Fibroblast of the aortic adventitia (primary cell): ENCODE data around the gene PLA2G12B. TPM values are rescaled to one million over a fixed set of nuclear protein-coding genes. Genes with fewer than 3 reads are reported as not detected.

ENCODE experiments used
- DNase-seq: peaks from one replicate; pipeline ENCODE4 v3.0.0-alpha.2; 2010; ENCODE audit warnings: low read depth
- H3K4me3 ChIP-seq: 2 replicates; pipeline ENCODE4 v1.5.1; 2011; ENCODE audit warnings: low read depth, mild to moderate bottlenecking, control low read depth, low read length, moderate library complexity
- CTCF ChIP-seq: IDR thresholded peaks from 2 replicates; pipeline ENCODE4 v1.5.1; 2011; ENCODE audit warnings: mild to moderate bottlenecking, low read length, control low read depth, inconsistent platforms; ENCODE audit not compliant: insufficient read depth
- total RNA-seq: library from RNA; depleted of rRNA; stranded (reverse); fragments of >200 nt; gene quantifications from 2 replicates; pipeline ENCODE4 v1.2.3, GENCODE V29; 2012; ENCODE audit warnings: low replicate concordance

The PLA2G12B gene
- total RNA-seq, 1 donor, result not detected

GRCh38 chr10:72952642-72953158, 1.9 kb downstream of the PLA2G12B start:
- no peak for TF ChIP-seq CTCF

GRCh38 chr10:72952189-72952588, 2.4 kb downstream of the PLA2G12B start:
- no peak for DNase-seq
- no peak overlapping the region for H3K4me3 ChIP-seq
- TF ChIP-seq CTCF, result no peak

More at GRCh38 chr10:72952642-72953158, 1.9 kb downstream of the PLA2G12B start:
- no peak for DNase-seq
- H3K4me3 ChIP-seq, result no peak overlapping the region

- no peak for TF ChIP-seq CTCF
Measured at GRCh38 chr10:72951760-72952159, 2.8 kb downstream of the PLA2G12B start.

GRCh38 chr10:72948762-72949161, 5.8 kb downstream of the PLA2G12B start:
- DNase-seq, result no peak
- no peak for TF ChIP-seq CTCF
- H3K4me3 ChIP-seq, result no peak overlapping the region

More at GRCh38 chr10:72951760-72952159, 2.8 kb downstream of the PLA2G12B start:
- DNase-seq, result no peak
- H3K4me3 ChIP-seq, result no peak overlapping the region

GRCh38 chr10:72946963-72947362, 7.6 kb downstream of the PLA2G12B start:
- DNase-seq, result no peak
- TF ChIP-seq CTCF, result no peak
- no peak overlapping the region for H3K4me3 ChIP-seq

GRCh38 chr10:72943498-72944234, 10.9 kb downstream of the PLA2G12B start:
- no peak for DNase-seq

More at GRCh38 chr10:72943498-72944234, 10.9 kb downstream of the PLA2G12B start:
- no peak for TF ChIP-seq CTCF
- H3K4me3 ChIP-seq, result no peak overlapping the region
